ENCODE measurements around the gene SNTG2.

- TF ChIP-seq POLR2AphosphoS5 (IDR thresholded peaks at IDR 0.05; ENCODE audit: low read depth, low read length) = no peak
- TF ChIP-seq POLR2A (IDR thresholded peaks at IDR 0.05; ENCODE audit: low read depth, low read length) = no peak
Observed at GRCh38 chr2:1251520-1251919, 300.9 kb downstream of the SNTG2 start.
